ENCODE results near the gene PPM1E.
"Not testable (repeated sequence)": the region's sequence is repeated elsewhere in the genome, so short reads cannot be mapped to it uniquely, and the experiment has no call there.

Gene PPM1E

GRCh38 chr17:58783380-58783779, 27.7 kb downstream of the PPM1E start:
- H3K27me3 ChIP-seq (ENCODE audit: insufficient read depth, low read length) = no peaks in the 10 kb centered on the region
- no peak overlapping the region for H3K4me3 ChIP-seq (ENCODE audit: low read length)
- no peak overlapping the region for H3K9ac ChIP-seq (ENCODE audit: low read depth, low read length)
- H3K36me3 ChIP-seq (ENCODE audit: insufficient read depth, low read depth, low read length) = no peaks in the 10 kb centered on the region
- H3K4me1 ChIP-seq (ENCODE audit: insufficient read depth, low read length) = no peaks in the 10 kb centered on the region
- no peaks in the 10 kb centered on the region for H3K9me3 ChIP-seq (ENCODE audit: insufficient read depth, low read depth, low read length)
- no peak overlapping the region for H3K27ac ChIP-seq (ENCODE audit: low read length)

GRCh38 chr17:58785097-58785496, 29.4 kb downstream of the PPM1E start:
- H3K4me3 ChIP-seq (ENCODE audit: low read length) = no peak overlapping the region
- H3K9me3 ChIP-seq (ENCODE audit: insufficient read depth, low read depth, low read length) = no peaks in the 10 kb centered on the region
- H3K9ac ChIP-seq (ENCODE audit: low read depth, low read length) = no peak overlapping the region
- no peak overlapping the region for H3K27ac ChIP-seq (ENCODE audit: low read length)
- no peaks in the 10 kb centered on the region for H3K27me3 ChIP-seq (ENCODE audit: insufficient read depth, low read length)
- H3K4me1 ChIP-seq (ENCODE audit: insufficient read depth, low read length) = no peaks in the 10 kb centered on the region
- H3K36me3 ChIP-seq (ENCODE audit: insufficient read depth, low read depth, low read length) = no peaks in the 10 kb centered on the region

- H3K9ac ChIP-seq (ENCODE audit: low read depth, low read length) = no peak overlapping the region
- no peaks in the 10 kb centered on the region for H3K27me3 ChIP-seq (ENCODE audit: insufficient read depth, low read length)
- no peaks in the 10 kb centered on the region for H3K36me3 ChIP-seq (ENCODE audit: insufficient read depth, low read depth, low read length)
- no peaks in the 10 kb centered on the region for H3K4me1 ChIP-seq (ENCODE audit: insufficient read depth, low read length)
- H3K4me3 ChIP-seq (ENCODE audit: low read length) = no peak overlapping the region
- no peak overlapping the region for H3K27ac ChIP-seq (ENCODE audit: low read length)
- no peaks in the 10 kb centered on the region for H3K9me3 ChIP-seq (ENCODE audit: insufficient read depth, low read depth, low read length)
These were observed 31.1 kb downstream of the PPM1E start for GRCh38 chr17:58786586-58787295.

GRCh38 chr17:58788199-58788598, 32.5 kb downstream of the PPM1E start:
- Histone ChIP-seq H3K36me3 (ENCODE audit: insufficient read depth, low read depth, low read length) (no peaks in the 10 kb centered on the region), H3K9ac (ENCODE audit: low read depth, low read length) (no peak overlapping the region), H3K27ac (ENCODE audit: low read length) (no peak overlapping the region), H3K4me1 (ENCODE audit: insufficient read depth, low read length) (no peaks in the 10 kb centered on the region), H3K27me3 (ENCODE audit: insufficient read depth, low read length) (no peaks in the 10 kb centered on the region), H3K4me3 (ENCODE audit: low read length) (no peak overlapping the region), H3K9me3 (ENCODE audit: insufficient read depth, low read depth, low read length) (no peaks in the 10 kb centered on the region)

GRCh38 chr17:58789160-58789559, 33.5 kb downstream of the PPM1E start:
- no peaks in the 10 kb centered on the region for H3K36me3 ChIP-seq (ENCODE audit: insufficient read depth, low read depth, low read length)
- H3K9me3 ChIP-seq (ENCODE audit: insufficient read depth, low read depth, low read length) = no peaks in the 10 kb centered on the region
- H3K27me3 ChIP-seq (ENCODE audit: insufficient read depth, low read length) = no peaks in the 10 kb centered on the region
- H3K4me1 ChIP-seq (ENCODE audit: insufficient read depth, low read length) = no peaks in the 10 kb centered on the region
- H3K27ac ChIP-seq (ENCODE audit: low read length) = no peak overlapping the region
- no peak overlapping the region for H3K4me3 ChIP-seq (ENCODE audit: low read length)
- H3K9ac ChIP-seq (ENCODE audit: low read depth, low read length) = no peak overlapping the region

- H3K4me1 ChIP-seq (ENCODE audit: insufficient read depth, low read length) = no peaks in the 10 kb centered on the region
- H3K27me3 ChIP-seq (ENCODE audit: insufficient read depth, low read length) = no peaks in the 10 kb centered on the region
- H3K9me3 ChIP-seq (ENCODE audit: insufficient read depth, low read depth, low read length) = no peaks in the 10 kb centered on the region
- H3K27ac ChIP-seq (ENCODE audit: low read length) = no peak overlapping the region
- no peak overlapping the region for H3K4me3 ChIP-seq (ENCODE audit: low read length)
- no peak overlapping the region for H3K9ac ChIP-seq (ENCODE audit: low read depth, low read length)
- H3K36me3 ChIP-seq (ENCODE audit: insufficient read depth, low read depth, low read length) = no peaks in the 10 kb centered on the region
These were observed 34.2 kb downstream of the PPM1E start for GRCh38 chr17:58789831-58790230.

GRCh38 chr17:58794508-58794907, 38.9 kb downstream of the PPM1E start:
- H3K36me3 ChIP-seq (ENCODE audit: insufficient read depth, low read depth, low read length); H3K9me3 ChIP-seq (ENCODE audit: insufficient read depth, low read depth, low read length); H3K4me1 ChIP-seq (ENCODE audit: insufficient read depth, low read length); H3K9ac ChIP-seq (ENCODE audit: low read depth, low read length); H3K27ac ChIP-seq (ENCODE audit: low read length); H3K27me3 ChIP-seq (ENCODE audit: insufficient read depth, low read length); H3K4me3 ChIP-seq (ENCODE audit: low read length): not testable (repeated sequence)

- Histone ChIP-seq H3K27ac (ENCODE audit: low read length) (no peak overlapping the region), H3K4me3 (ENCODE audit: low read length) (no peak overlapping the region), H3K36me3 (ENCODE audit: insufficient read depth, low read depth, low read length) (no peaks in the 10 kb centered on the region), H3K9ac (ENCODE audit: low read depth, low read length) (no peak overlapping the region), H3K4me1 (ENCODE audit: insufficient read depth, low read length) (no peaks in the 10 kb centered on the region), H3K9me3 (ENCODE audit: insufficient read depth, low read depth, low read length) (no peaks in the 10 kb centered on the region), H3K27me3 (ENCODE audit: insufficient read depth, low read length) (no peaks in the 10 kb centered on the region)
These were observed 46.5 kb downstream of the PPM1E start for GRCh38 chr17:58802188-58802587.

- Histone ChIP-seq H3K36me3 (ENCODE audit: insufficient read depth, low read depth, low read length) (no peaks in the 10 kb centered on the region), H3K27me3 (ENCODE audit: insufficient read depth, low read length) (no peaks in the 10 kb centered on the region), H3K27ac (ENCODE audit: low read length) (no peak overlapping the region), H3K4me3 (ENCODE audit: low read length) (no peak overlapping the region), H3K9ac (ENCODE audit: low read depth, low read length) (no peak overlapping the region), H3K4me1 (ENCODE audit: insufficient read depth, low read length) (no peaks in the 10 kb centered on the region), H3K9me3 (ENCODE audit: insufficient read depth, low read depth, low read length) (no peaks in the 10 kb centered on the region)
These were observed 50.4 kb downstream of the PPM1E start for GRCh38 chr17:58806046-58806445.

- H3K27ac ChIP-seq (ENCODE audit: low read length) = no peak overlapping the region
- H3K9ac ChIP-seq (ENCODE audit: low read depth, low read length) = no peak overlapping the region
- H3K27me3 ChIP-seq (ENCODE audit: insufficient read depth, low read length) = no peaks in the 10 kb centered on the region
- H3K4me3 ChIP-seq (ENCODE audit: low read length) = no peak overlapping the region
- no peaks in the 10 kb centered on the region for H3K36me3 ChIP-seq (ENCODE audit: insufficient read depth, low read depth, low read length)
- no peaks in the 10 kb centered on the region for H3K4me1 ChIP-seq (ENCODE audit: insufficient read depth, low read length)
- H3K9me3 ChIP-seq (ENCODE audit: insufficient read depth, low read depth, low read length) = no peaks in the 10 kb centered on the region
These were observed 53.2 kb downstream of the PPM1E start for GRCh38 chr17:58808609-58809563.

GRCh38 chr17:58809564-58809936, 53.9 kb downstream of the PPM1E start:
- Histone ChIP-seq H3K4me1 (ENCODE audit: insufficient read depth, low read length) (no peaks in the 10 kb centered on the region), H3K9ac (ENCODE audit: low read depth, low read length) (no peak overlapping the region), H3K27ac (ENCODE audit: low read length) (no peak overlapping the region), H3K36me3 (ENCODE audit: insufficient read depth, low read depth, low read length) (no peaks in the 10 kb centered on the region), H3K9me3 (ENCODE audit: insufficient read depth, low read depth, low read length) (no peaks in the 10 kb centered on the region), H3K27me3 (ENCODE audit: insufficient read depth, low read length) (no peaks in the 10 kb centered on the region), H3K4me3 (ENCODE audit: low read length) (no peak overlapping the region)

- Histone ChIP-seq H3K27ac (ENCODE audit: low read length) (no peak overlapping the region), H3K9ac (ENCODE audit: low read depth, low read length) (no peak overlapping the region), H3K36me3 (ENCODE audit: insufficient read depth, low read depth, low read length) (no peaks in the 10 kb centered on the region), H3K27me3 (ENCODE audit: insufficient read depth, low read length) (no peaks in the 10 kb centered on the region), H3K4me3 (ENCODE audit: low read length) (no peak overlapping the region), H3K9me3 (ENCODE audit: insufficient read depth, low read depth, low read length) (no peaks in the 10 kb centered on the region), H3K4me1 (ENCODE audit: insufficient read depth, low read length) (no peaks in the 10 kb centered on the region)
These were observed 55.6 kb downstream of the PPM1E start for GRCh38 chr17:58811290-58811689.
